HG02759 (cell line): Measurements from ENCODE around the gene CHSY3.

Source experiments
- ATAC-seq: cut with Tn5 transposase; IDR thresholded peaks from one replicate; pipeline ENCODE4 v1.9.1; 2021; ENCODE audit warnings: mild to moderate bottlenecking, moderate library complexity; ENCODE audit not compliant: unreplicated experiment

Gene CHSY3

DNA sequence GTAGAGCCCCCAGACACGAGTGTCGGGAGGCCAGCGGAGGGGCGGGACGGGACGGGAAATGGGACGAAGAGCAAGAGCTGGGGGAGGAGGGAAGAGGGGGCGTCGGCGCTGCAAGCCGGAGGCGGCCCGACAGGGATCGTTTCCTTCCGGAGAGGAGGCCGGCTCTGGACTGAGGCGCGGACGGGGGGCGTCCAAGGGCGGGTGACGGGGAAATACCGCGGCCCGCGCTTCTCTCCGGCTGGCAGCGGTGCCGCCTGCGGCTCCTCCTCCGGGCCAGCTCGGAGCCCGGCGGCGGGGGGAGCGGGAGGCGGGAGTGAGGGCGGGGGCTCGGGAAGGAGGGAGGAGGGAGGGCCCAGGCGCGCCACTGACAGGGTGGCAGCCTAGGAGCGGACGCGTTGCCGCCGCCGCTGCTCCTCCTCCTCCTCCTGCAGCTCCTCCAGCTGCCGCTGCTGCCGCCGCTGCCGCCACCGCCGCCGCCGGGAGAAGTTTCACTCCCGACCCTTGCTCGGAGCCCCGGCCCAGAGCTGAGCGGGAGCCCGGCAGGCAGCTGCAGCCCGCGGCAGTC, at the start of gene CHSY3:
TSS of gene CHSY3 (plus strand) at position 364 of the 565 bp plus-strand sequence.
- peak; percentile 82 for ATAC-seq

DNA sequence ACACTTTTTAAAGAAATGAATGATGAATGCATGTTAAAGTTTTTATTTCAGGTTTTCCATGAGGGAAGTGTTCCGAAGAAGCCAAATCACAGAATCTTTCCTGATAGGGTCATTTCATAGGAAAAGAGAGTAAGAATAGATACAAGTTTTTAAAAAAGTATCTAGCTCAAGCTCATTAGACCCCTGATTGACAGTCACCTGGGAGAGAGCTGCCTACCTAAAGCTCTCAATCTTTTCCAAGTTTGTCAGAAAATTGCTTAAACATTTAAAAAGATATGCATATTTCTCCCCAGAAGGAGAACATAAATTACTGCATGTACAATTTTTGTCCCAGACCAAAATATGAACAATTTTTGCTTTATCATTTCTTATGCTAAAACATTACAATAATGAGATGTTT, 47.9 kb upstream of the CHSY3 start:
- no peak for ATAC-seq

DNA sequence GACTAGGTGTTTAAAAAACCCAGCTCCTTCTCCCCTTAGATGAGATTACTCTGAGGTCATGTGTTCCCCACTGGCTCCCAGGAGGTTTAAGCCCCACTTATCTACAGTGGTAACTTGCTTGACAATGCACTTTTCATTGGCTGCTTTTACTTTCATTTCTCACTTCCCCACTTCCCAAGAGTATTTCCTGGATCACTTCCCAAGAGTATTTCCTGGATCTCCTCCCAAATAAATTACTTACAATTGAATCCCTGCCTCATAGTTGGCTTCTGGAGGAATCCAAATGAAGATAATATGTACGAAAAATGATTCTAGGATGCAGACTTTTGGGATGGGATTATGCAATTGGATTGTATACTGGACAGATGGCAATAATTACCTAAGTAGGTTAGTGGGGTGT, 47.1 kb upstream of the CHSY3 start:
- ATAC-seq = no peak

DNA sequence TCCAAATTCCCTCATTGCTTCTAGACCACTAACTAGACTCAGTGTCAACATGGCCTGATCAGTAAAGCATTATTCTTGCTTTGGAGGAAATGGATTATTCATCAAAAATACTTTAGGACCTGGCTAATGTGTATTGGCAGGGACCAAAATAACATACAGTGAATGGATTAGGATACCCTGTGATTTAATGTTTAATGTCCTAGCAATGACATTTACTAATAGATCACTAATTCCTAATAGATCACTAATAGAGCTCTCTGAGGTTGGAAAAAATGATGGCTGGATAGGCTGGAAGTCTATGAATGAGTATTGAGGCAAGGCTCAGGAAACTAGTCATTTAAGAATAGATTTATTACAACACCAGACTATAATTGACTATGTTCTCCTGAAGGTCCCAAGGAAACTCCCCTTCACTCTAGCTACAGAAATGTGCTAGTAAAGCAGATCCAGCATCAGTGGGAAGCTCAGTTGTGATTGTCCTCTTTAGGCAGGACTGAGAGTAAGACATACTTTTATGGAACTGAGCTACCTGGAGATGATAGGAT, 46.1 kb upstream of the CHSY3 start:
- no peak for ATAC-seq

DNA sequence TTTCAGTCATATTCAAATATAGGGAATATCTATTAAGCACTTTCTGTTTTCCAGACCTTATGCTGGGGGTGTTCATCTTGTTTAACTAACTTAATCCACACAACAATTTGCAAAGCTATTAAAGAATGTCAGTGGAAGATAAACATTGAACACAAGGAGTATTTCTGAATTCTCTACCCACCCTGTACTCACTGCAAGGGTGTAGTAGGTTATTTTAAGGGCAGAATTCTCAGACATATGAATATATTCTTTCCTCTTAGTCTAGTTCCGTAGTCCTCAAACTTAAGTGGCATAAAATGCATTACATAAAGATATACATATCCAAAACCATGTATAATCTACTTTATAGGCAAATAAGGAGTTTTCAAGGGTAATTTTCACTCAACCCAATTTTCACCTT, 19.9 kb upstream of the CHSY3 start:
- no peak for ATAC-seq

DNA sequence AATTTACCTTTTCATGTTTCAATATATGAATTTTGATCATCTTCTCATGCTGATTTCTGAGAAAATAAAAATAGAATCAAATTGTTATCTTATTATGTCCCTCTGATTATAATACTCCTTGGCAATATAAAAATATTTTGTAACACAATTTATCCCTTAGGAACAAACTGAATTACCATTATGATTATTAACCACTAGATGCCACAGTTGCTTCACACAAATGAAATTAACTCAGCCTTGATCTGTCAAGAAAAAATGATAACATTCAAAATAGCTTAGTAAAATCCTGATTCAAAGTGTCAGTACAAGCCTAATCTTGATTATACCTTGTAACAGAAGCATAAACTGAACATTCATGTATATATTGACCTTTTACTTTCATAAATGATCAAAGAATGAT, 4.8 kb upstream of the CHSY3 start:
- no peak for ATAC-seq

DNA sequence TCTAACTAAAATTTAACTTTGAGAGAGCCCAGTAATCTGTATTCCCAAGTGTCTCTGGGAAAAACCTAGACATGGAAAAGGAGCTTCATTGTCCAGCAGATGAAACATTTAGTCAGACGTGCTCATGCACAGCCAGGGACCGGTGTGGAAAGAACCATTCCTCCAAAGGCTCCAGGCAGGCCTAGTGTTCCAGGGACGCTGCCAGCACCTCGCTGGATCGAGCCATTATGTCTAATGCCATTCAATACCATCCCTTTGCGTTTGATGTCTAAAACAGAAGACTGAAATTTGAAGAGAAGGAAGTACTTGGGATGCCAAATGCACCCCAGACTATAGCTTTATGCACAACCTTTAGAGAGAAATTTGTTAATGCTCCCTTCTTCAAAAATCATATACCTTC, 1.4 kb upstream of the CHSY3 start:
- no peak for ATAC-seq

DNA sequence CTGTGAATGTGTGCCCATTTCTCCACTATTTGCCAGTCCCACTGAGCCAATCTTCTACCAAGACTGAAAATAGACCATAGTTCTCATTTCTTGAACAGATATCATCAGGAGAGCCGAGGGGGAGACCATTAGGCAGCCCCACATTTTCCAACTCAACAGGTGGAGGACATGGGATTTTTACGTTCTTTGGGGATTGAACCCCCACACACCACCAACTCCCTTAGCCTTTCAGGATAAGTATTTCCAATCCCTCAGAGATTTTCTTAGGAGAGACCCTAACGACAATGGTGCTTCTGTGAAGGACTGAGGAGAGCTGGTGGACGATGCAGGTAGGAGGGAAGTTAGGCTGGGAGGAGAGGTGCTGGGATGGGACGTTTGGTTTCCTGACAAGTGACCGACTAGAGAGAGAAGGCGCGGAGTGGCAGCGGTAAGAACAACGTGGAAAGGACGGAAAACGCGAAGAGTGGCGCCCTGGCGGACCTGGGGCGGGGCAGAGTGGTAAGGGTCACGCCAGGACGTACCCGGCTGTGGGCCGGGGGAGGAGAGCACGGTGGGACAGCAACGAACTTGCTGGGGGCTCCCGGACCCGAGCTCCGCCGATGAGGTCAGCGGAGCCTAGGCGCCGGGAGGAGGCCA, 681 bp upstream of the CHSY3 start:
- peak; percentile 5 for ATAC-seq

DNA sequence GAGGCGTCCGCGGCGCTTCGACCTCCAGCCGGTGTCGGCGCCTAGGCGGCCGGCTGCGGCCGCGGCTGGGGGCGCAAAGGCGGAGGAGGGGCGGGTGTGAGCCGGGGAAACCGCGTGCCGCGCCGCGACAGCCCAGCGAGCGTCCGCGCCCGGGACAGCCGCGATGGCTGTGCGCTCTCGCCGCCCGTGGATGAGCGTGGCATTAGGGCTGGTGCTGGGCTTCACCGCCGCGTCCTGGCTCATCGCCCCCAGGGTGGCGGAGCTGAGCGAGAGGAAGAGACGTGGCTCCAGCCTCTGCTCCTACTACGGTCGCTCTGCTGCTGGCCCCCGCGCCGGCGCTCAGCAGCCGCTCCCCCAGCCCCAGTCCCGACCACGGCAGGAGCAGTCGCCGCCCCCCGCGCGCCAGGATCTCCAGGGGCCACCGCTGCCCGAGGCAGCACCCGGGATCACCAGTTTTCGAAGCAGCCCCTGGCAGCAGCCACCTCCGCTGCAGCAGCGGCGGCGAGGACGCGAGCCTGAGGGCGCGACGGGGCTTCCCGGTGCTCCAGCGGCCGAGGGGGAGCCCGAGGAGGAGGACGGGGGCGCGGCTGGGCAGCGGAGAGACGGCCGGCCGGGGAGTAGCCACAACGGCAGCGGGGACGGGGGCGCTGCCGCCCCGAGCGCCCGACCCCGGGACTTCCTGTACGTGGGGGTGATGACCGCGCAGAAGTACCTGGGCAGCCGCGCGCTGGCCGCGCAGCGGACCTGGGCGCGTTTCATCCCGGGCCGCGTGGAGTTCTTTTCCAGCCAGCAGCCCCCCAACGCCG, 605 bp downstream of the CHSY3 start:
- ATAC-seq = peak; percentile 17

DNA sequence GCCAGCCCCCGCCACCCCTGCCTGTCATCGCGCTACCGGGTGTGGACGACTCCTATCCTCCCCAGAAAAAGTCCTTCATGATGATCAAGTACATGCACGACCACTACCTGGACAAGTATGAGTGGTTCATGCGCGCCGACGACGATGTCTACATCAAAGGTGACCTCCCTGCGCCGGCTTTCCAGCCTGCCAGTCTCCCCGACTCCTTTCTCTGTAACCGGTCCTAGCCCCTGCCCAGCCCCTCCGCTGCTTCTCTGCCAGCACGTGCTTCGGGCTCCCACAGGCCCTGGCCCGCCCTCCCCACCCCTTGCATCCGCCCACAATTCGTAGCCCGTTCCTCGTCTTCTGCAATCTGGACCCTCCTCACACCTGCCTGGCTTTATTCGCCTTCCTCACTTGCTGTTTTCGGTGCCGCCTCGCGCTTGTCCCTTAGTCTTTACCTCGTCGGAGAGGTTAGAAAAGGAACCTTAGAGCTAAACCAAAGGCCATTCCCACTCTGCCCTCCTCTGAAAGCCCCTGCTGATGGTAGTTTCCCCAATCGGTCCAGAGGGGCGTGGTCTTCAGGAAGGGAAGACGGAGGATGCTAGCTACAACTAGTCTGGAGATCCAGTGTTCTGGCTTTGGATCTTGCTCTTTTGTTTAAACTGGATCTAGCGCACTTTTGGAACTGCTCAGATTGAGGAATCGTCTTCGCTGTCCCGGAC, 1.4 kb downstream of the CHSY3 start:
- ATAC-seq = no peak

DNA sequence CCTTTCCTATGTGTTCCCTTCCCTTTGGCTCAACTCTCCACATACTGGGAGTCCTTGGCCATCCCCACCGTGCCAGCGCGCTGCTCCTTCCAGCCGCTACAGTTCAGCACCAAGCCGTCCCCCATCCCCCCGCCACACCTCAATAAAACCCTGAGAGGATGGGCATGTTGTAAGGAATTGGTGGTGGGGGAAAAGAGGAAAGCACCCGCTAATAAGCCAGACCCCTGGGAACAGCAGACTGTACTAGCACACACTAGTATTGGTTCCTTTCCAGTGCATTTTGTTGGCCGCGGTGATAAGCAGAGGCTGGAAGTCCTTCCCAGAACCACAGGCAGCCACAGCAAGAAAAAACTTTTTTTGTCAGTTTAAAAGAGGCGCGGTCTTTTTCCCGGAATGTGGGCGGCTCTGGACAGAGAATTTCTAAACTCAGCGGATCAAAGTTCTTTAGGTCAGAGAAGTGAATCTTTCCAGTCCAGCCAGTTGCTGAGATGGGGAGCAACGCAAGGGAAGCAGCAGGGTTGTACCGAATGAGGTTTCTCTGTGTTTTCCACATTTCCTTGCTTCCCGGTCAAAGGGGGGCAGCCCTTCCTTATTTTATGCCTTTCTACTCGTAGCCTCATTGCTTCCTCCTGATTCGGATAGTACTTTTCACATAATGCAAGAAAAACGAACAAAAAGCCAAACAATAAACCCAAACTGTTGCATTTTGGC, 2.1 kb downstream of the CHSY3 start:
- ATAC-seq = no peak

DNA sequence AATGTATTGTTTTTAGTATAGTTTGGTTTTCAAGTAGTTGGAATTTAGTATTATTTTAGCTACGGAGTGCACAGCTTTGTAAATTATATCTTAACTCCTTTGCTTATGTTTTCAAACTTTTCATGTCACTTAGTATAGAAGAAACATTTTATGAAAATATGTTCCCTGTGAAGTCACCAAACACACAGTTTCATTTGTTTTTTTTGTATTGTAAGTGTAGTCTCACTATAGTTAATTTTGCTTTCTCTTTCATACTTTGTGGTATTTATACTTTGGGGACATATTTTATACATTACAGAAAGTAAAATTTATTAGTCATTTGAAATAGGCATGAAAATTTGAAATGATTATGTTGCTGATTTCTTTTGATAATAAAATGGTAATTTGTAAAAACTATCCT, 5.0 kb downstream of the CHSY3 start:
- ATAC-seq = no peak

DNA sequence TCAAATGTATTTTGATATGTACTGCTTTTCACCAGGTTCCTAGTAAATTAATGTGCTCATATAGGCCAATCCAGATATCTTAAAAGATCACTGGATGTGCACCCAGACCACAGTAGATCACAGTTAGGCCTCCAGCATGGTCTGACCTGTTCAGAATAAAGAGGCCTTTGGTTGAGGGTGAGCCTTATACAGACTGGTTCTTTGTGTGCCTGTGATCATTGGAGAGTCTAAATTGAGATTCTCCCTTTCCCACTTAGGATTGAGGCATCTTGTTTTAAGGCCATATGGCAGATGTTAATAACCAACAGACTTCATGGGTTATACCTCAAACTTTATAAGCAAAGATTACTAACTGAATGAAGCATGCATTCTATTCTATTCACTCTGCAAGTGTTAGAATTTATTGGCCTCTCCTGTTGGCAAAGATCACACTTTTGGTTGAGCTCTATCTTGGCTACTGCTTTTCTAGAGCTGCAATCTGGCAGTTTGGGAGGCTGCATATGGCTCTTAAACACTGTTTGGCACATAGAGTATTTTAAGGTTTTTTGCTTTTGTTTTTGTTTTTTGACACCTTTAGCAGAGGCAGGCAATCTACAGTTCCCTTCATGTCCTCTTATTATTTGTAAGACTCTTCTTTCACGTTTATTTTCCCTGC, 8.5 kb downstream of the CHSY3 start:
- no peak for ATAC-seq

DNA sequence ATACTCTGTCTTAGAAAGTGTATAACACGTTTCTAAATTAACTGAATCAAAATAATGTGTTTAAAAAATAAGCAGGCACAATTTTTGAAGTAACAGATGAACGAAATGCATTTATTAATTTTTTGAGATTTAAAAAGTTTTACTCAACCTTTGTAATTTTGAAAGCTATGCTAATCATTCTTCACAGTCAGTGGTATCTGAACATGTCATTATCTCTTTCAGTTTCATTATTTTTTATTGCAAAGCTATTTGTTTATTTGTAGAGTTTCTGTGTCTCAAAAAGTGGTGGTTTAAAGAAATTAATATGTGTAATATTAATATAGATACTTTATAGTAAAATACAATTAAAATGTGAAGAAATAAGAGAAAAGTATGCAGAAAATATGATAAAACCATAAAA, 11.2 kb downstream of the CHSY3 start:
- no peak for ATAC-seq

DNA sequence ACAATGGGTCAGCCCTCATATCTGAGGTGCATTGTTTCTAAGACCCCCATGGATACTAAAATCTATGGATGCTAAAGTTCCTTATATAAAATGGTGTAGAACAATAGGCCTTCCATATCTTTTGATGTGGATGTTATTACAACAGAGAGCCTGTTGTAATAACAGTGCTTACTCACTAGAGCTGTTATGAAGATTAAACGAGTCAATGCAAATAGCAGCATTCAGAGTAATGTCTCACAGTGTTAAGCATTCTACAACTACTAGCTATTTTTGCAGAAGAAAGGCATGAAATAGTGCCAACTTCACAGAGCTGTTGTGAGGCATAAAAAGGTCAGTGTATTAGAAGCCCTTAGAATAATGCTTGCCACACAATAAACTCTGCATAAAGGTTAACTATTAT, 13.0 kb downstream of the CHSY3 start:
- no peak for ATAC-seq

DNA sequence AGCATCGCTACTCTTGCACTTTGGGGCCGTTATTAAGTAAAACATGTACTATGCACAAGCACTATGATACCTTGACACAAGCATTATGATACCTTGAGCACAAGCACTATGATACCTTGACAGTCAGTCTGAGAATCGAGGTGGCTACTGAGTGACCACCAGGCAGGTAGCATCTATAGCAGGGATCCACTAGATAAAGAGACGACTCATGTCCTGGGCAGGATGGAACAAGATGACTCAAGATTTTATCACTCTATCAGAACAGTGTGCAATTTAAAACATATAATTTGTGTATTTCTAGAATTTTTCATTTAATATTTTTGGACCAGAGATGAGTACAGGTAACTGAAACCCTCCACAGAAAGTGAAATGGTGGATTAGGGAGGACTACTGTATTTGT, 16.9 kb downstream of the CHSY3 start:
- ATAC-seq = no peak

DNA sequence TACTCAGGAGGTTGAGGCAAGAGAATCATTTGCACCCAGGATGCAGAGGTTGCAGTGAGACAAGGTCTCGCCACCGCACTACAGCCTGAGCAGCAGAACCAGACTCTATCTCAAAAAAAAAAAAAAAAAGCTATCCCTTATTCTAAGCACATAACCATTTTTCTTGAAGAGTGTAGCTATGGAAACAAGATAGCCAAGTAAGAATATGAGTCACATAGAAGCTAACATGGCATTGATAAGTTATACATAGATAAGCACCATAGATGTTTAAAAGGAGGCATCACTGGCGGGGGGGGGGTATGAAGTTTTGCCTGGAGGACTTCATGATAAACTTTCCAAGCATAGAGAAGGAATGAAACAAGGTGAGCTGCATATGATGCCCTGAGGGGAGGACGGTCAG, 26.0 kb downstream of the CHSY3 start:
- ATAC-seq = no peak

DNA sequence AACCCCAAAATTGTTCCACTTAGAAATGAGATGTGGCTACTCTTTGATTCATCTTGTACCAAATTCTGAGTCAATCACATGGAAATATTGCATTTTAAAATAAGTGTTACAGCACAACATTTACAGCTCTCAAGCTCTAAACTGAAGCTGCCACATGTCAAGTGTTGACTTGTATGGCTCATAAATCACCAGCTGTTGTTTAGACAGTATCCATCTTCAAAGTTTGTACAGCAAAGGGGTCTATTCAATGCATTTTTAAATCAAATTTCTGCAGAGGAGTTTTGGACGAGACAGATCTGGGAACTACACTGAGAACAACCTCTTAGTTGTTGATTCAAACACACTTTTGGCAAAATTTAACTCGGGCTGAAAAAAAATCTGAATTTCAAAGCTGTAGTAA, 31.4 kb downstream of the CHSY3 start:
- ATAC-seq = no peak

DNA sequence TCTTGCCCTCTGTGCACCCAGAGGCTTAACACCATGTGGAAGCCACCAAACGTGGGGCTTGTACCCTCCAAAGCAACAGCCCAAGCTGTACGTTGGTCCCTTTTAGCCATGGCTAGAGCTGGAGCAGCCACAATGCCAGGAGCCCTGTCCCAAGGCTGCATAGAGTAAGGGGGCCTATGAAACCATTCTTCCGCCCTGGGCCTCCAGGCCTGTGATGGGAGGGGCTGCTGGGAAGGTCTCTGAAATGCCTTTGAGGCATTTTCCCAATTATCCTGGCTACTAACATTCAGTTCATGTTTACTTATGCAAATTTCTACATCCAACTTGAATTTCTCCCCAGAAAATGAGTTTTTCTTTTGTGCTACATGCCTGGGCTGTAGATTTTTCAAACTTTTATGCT, 33.8 kb downstream of the CHSY3 start:
- ATAC-seq = no peak

DNA sequence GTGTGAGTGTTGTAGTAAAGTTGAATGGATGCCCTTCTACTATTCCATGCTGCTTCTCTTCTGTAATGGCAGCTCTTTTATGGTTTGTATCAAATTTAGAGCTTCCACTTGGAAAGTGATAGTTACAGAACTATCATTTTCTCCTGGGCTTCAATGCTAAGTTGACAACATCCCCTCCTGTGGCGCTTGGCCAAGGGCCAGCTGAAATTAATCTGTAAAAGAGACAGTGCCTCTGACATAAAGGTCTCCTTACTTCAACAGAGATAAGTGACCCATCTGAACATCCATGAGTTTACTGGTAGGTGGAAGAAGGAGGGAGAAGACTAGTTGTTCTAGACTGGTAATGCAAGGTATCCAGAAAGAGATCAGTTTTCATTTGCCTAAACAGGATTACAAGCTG, 39.7 kb downstream of the CHSY3 start:
- no peak for ATAC-seq
